Naive thymus-derived CD4-positive, alpha-beta T cell (primary cell): ENCODE data around the gene HOXA9. TPM values are rescaled to one million over a fixed set of nuclear protein-coding genes. Genes with fewer than 3 reads are reported as not detected.

Source experiments
- ATAC-seq: fragments of 150-1000 bp; cut with Tn5 transposase; 2 replicates; pipeline ENCODE4 v1.10.0; 2021; ENCODE audit warnings: mild to moderate bottlenecking, moderate library complexity
- CTCF ChIA-PET: fragments of 350-600 bp; sonication (Branson Sonifier 250); formaldehyde crosslinking; loops from one replicate; lab custom pipeline; 2021; ENCODE audit warnings: antibody characterized with exemption; lab: Charles Lee
- POLR2A ChIA-PET: fragments of 350-600 bp; sonication (Branson Sonifier 250); formaldehyde crosslinking; loops from one replicate; lab custom pipeline; 2021; ENCODE audit warnings: antibody characterized with exemption, inconsistent platforms; lab: Charles Lee
- DNase-seq, 9 donors: peaks; one replicate each; pipeline versions ENCODE4 v3.0.0 to v3.0.0-alpha.2; 2020 to 2022; ENCODE audit warnings: mixed read lengths in 1 of 9
- H3K27ac ChIP-seq: one replicate; pipeline ENCODE4 v1.7.0; 2013; ENCODE audit warnings: mild to moderate bottlenecking, low read depth, low read length, moderate library complexity
- H3K27me3 ChIP-seq, 2 donors: one replicate each; pipeline ENCODE4 v1.7.0; 2013; ENCODE audit warnings: low read length in 2 of 2, mild to moderate bottlenecking in 2 of 2, moderate library complexity in 2 of 2; ENCODE audit not compliant: control insufficient read depth in 2 of 2, insufficient read depth in 2 of 2
- H3K36me3 ChIP-seq, 3 experiments: 1 replicate in 2 of 3; 2 replicates in 1 of 3; pipeline ENCODE4 v1.7.0; 2013; ENCODE audit warnings: low read length in 3 of 3, mild to moderate bottlenecking in 3 of 3, moderate library complexity in 1 of 3; ENCODE audit not compliant: insufficient read depth in 3 of 3, control insufficient read depth in 2 of 3
- H3K4me1 ChIP-seq, 2 donors: one replicate each; pipeline ENCODE4 v1.7.0; 2013; ENCODE audit warnings: low read length in 2 of 2, mild to moderate bottlenecking in 2 of 2, moderate library complexity in 1 of 2; ENCODE audit not compliant: control insufficient read depth in 2 of 2, insufficient read depth in 2 of 2
- H3K4me3 ChIP-seq: 2 replicates; pipeline ENCODE4 v1.7.0; 2013; ENCODE audit warnings: mild to moderate bottlenecking, low read length
- H3K9me3 ChIP-seq, 3 experiments: 1 replicate in 2 of 3; 2 replicates in 1 of 3; pipeline ENCODE4 v1.7.0; 2013; ENCODE audit warnings: low read length in 3 of 3; ENCODE audit not compliant: control insufficient read depth in 2 of 3
- H3K27ac Mint-ChIP-seq, 9 donors: one replicate each; pipeline ENCODE4 v1.8.0; 2020 to 2022; ENCODE audit warnings: mixed read lengths in 9 of 9, mild to moderate bottlenecking in 8 of 9, moderate library complexity in 5 of 9, inconsistent platforms in 2 of 9
- H3K27me3 Mint-ChIP-seq, 5 donors: one replicate each; pipeline ENCODE4 v1.8.0; 2021 to 2022; ENCODE audit warnings: mixed read lengths in 5 of 5, mild to moderate bottlenecking in 1 of 5
- H3K36me3 Mint-ChIP-seq, 5 donors: one replicate each; pipeline ENCODE4 v1.8.0; 2020 to 2022; ENCODE audit warnings: mixed read lengths in 5 of 5, mild to moderate bottlenecking in 3 of 5, inconsistent platforms in 1 of 5
- H3K4me1 Mint-ChIP-seq, 7 donors: one replicate each; pipeline ENCODE4 v1.8.0; 2020 to 2022; ENCODE audit warnings: mixed read lengths in 7 of 7, mild to moderate bottlenecking in 3 of 7, inconsistent platforms in 1 of 7
- H3K4me3 Mint-ChIP-seq, 10 donors: one replicate each; pipeline ENCODE4 v1.8.0; 2020 to 2022; ENCODE audit warnings: mild to moderate bottlenecking in 10 of 10, mixed read lengths in 10 of 10, moderate library complexity in 6 of 10, inconsistent platforms in 2 of 10
- H3K9me3 Mint-ChIP-seq, 11 donors: one replicate each; pipeline ENCODE4 v1.8.0; 2020 to 2022; ENCODE audit warnings: mixed read lengths in 11 of 11, mild to moderate bottlenecking in 4 of 11, inconsistent platforms in 1 of 11, moderate library complexity in 1 of 11
- intact Hi-C, 2 donors: fragments of 100-400 bp; cut with micrococcal nuclease; formaldehyde crosslinking; loops; one replicate each; pipeline ENCODE4 v1.15.1; 2023
- polyA plus RNA-seq, 2 donors: library from polyadenylated mRNA; unstranded; fragments of 300-500 nt; fragmentation: Illumina TruSeq; gene quantifications; one replicate each; pipeline ENCODE4 v1.2.3, GENCODE V29; 2021
- total RNA-seq, 6 experiments: library from RNA in 5 of 6; stranded (reverse) in 5 of 6; gene quantifications; 1 replicate in 5 of 6; 2 replicates in 1 of 6; pipeline ENCODE4 v1.2.3 and lab custom pipeline; 2021 to 2026

The HOXA9 gene
- total and polyA plus RNA-seq, 7 experiments from 2014 or later, result 0.70 to 1.7 TPM; not detected in 5

DNA sequence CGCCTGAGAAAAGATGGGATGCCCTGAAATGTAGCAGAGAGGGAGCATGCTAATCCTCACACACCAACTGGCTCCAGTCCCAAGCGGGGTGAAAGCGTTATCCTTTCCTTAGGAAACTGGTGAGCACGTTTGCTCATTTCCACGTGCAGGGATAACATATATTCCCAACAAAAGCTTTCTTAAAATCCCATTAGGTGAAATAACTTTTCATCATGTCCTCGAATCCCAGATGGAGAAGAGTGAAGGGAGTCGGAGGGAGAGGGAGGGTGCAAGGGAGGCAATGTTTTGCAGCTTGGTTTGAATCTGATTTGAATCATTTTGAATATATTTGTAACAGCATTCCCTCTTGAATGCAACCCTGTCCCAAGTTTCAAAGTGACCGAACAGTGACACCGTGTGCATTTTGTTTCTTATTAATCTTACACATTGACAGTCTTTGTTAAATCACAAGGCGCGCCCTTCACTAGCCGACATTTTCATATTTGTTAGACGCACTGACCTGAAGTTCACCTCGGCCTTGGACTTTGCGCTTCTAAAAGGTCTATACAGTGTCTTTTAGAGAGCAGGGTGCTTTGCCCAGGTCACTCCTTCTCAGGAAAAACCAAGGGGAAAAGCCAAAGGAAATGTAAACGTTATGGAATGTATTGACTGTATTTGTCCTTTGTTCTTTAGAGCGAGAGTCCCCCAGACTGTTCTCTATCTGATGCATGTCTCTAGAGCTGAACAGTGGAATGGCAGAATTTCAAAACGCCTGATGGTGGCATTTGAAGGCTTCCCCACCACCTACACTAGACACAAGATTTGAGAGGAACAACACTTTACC, 31.7 kb downstream of the HOXA9 start:
- Histone ChIP-seq H3K9me3 (no peaks in the 10 kb centered on the region), H3K4me3 (no peak overlapping the region), H3K27ac (no peak overlapping the region), H3K4me1 (no peaks in the 10 kb centered on the region), H3K36me3 (no peaks in the 10 kb centered on the region), H3K27me3 (peaks cover 0 to 6% of the 10 kb centered on the region in 2 donors)
- H3K27me3 Mint-ChIP-seq, result peaks cover 53 to 73% (median 67%) of the 10 kb centered on the region in 5 donors
- H3K4me3 Mint-ChIP-seq, result peak overlapping the region in 1 of 10 donors; percentile 33
- H3K4me1 Mint-ChIP-seq, result peaks cover 0 to 18% (median 2%) of the 10 kb centered on the region in 7 donors
- ATAC-seq, result no peak
- H3K27ac Mint-ChIP-seq, result no peak overlapping the region
- intact Hi-C loops, result loop anchor here in 1 of 2 donors (5.0 kb wide), 1 partner anchor 36 kb away; the partner anchor contains the start of gene HOXA1
- no peaks in the 10 kb centered on the region for H3K9me3 Mint-ChIP-seq
- no peak for DNase-seq
- ChIA-PET CTCF (no interaction called here), POLR2A (no interaction called here)
- H3K36me3 Mint-ChIP-seq, result peaks cover 0 to 2% (median 0%) of the 10 kb centered on the region in 5 donors

DNA sequence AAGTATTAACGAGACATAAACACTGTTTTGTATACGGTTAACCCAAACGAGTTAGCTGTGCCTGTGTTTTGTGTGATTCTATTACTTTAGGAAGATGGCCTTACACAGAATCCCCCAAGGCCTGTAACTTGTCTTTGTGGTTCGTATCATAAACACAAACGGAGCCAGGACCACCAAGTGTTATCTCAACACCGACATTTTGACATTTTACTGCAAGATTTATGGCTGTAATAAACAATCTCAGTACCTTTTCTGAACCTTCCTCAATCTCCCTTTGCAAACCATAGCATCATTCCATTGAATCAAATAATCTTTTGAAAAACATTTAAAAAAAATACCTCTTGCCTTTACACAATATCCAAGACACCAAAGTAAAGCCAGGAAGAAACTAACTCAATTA, 32.4 kb downstream of the HOXA9 start:
- Histone ChIP-seq H3K4me3 (no peak overlapping the region), H3K4me1 (no peaks in the 10 kb centered on the region), H3K27me3 (peaks cover 0 to 6% of the 10 kb centered on the region in 2 donors), H3K36me3 (no peaks in the 10 kb centered on the region), H3K27ac (no peak overlapping the region), H3K9me3 (no peaks in the 10 kb centered on the region)
- CTCF ChIA-PET, result no interaction called here
- Mint-ChIP-seq H3K27ac (no peak overlapping the region), H3K27me3 (peaks cover 46 to 73% (median 62%) of the 10 kb centered on the region in 5 donors), H3K4me3 (no peak overlapping the region), H3K4me1 (peaks cover 0 to 18% (median 4%) of the 10 kb centered on the region in 7 donors), H3K9me3 (no peaks in the 10 kb centered on the region), H3K36me3 (peaks cover 0 to 2% (median 0%) of the 10 kb centered on the region in 5 donors)
- intact Hi-C loops, result loop anchor here in 1 of 2 donors (5.0 kb wide), 1 partner anchor 36 kb away; the partner anchor contains the start of gene HOXA1
- DNase-seq (no peak), ATAC-seq (no peak)
- POLR2A ChIA-PET, result no interaction called here

DNA sequence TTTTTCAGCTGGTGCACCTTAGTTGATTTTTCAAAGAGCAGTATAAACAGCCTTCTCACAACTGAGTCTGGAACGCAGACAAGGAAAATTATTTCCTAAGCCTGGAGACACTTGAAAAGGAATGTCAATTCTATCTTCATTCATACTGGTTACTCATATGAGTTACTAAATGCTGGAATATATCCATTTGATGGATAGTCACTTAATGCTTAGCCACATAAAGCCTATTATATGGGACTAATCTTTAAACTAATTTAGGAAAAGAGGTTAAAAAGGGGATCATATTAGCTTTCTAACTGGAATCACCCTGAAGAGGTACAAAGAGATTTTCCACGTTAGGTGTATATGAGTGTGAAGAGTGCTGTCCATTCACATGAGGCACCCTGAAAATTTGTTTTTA, 33.1 kb downstream of the HOXA9 start:
- Mint-ChIP-seq H3K27me3 (peaks cover 39 to 73% (median 62%) of the 10 kb centered on the region in 5 donors), H3K4me1 (peaks cover 0 to 18% (median 4%) of the 10 kb centered on the region in 7 donors), H3K4me3 (peak overlapping the region in 1 of 10 donors; percentile 72), H3K36me3 (peaks cover 0 to 2% (median 0%) of the 10 kb centered on the region in 5 donors), H3K9me3 (no peaks in the 10 kb centered on the region), H3K27ac (peak overlapping the region in 1 of 9 donors; percentile 73)
- CTCF ChIA-PET, result no interaction called here
- intact Hi-C loops, result loop anchor here in 1 of 2 donors (5.0 kb wide), 1 partner anchor 35 kb away; the partner anchor contains the start of gene HOXA1
- peaks cover 0 to 6% of the 10 kb centered on the region in 2 donors for H3K27me3 ChIP-seq
- no peaks in the 10 kb centered on the region for H3K36me3 ChIP-seq
- DNase-seq (no peak), ATAC-seq (no peak)
- no peak overlapping the region for H3K4me3 ChIP-seq
- no peaks in the 10 kb centered on the region for H3K4me1 ChIP-seq
- H3K9me3 ChIP-seq, result no peaks in the 10 kb centered on the region
- H3K27ac ChIP-seq, result no peak overlapping the region
- POLR2A ChIA-PET, result no interaction called here

DNA sequence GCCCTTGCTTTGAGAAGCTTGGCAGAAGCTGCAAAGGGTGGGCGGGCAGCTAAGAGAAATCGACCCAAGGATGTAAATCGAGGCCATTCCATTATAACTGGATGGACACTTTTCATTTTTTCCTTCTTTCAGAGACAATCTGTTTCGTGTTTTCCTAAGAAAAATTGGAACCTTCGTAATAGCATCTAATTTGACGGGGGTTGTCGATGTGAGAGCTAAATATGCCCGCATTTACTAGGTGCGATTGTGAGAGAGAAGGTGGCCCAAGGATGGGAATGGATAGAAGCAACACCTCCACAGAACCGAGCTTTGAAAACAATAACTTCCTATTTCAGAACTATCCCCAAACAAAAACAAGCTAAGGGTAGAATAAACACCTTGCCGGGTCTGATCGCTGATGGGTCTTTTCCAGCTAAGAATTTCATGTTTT, 33.9 kb downstream of the HOXA9 start:
- no peaks in the 10 kb centered on the region for H3K9me3 ChIP-seq
- Mint-ChIP-seq H3K4me3 (peak overlapping the region; percentile 28 to 88 (median 68)), H3K27ac (peak overlapping the region in 5 of 9 donors; percentile 29 to 73 (median 51)), H3K4me1 (peaks cover 0 to 18% (median 4%) of the 10 kb centered on the region in 7 donors), H3K9me3 (no peaks in the 10 kb centered on the region), H3K27me3 (peaks cover 34 to 72% (median 61%) of the 10 kb centered on the region in 5 donors), H3K36me3 (peaks cover 0 to 2% (median 0%) of the 10 kb centered on the region in 5 donors)
- H3K4me1 ChIP-seq, result no peaks in the 10 kb centered on the region
- peak overlapping the region; percentile 72 for H3K4me3 ChIP-seq
- peaks cover 0 to 6% of the 10 kb centered on the region in 2 donors for H3K27me3 ChIP-seq
- CTCF ChIA-PET, result no interaction called here
- H3K27ac ChIP-seq, result peak overlapping the region; percentile 63
- DNase-seq (no peak), ATAC-seq (no peak)
- no peaks in the 10 kb centered on the region for H3K36me3 ChIP-seq
- intact Hi-C loops, result loop anchor here (2.0 to 5.0 kb wide), 2 partner anchors 34 to 35 kb away; partner anchors contain the start of gene HOXA1 (in 1 of the 2)
- POLR2A ChIA-PET, result no interaction called here

DNA sequence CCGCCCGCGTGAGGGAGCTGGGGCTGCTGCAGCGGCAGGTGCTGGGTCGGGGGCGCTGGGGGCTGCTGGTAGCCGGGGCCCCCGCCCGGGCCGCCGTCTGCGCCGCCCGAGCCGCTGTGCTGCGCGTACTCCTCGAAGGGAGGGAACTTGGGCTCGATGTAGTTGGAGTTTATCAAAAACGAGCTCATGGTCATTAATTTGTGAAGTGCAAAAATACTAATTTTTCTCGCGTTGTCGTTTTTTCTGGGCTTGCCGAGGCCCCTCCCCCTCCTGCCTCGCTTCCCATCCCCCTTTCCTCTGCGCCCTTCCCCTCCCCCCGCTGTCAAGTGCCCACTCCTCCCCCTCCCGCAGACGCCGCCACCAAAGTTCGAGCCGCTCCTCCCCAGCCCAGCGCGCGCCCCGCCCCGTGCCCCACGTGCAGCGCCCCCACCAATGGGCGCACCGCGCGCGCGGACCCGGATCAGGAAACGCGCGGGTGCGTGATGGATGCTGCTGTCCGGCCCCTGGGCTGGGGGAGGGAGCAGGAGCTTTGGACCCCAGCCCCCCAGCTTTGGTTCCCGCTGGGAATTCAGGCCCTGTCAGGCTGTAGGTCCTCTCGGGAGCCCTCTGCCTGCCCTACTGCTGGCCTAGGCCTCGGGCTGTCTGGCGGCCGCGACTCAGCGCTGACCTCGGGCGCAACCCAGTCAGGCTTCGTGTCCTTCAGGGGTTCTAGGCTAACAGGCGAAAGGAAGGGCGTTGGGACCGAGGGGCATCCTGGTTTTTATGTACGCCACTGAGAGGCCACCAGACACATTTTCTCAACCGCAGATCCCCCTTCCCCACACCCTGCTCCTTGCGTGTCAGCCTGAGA, 34.6 kb downstream of the HOXA9 start, which contains the start of gene HOXA4:
TSS of gene HOXA4 (minus strand) at position 218 of the 850 bp plus-strand sequence. CDS start at position 194, 24 bp downstream.
- Histone ChIP-seq H3K4me3 (peak within 1 kb of the TSS; percentile 72), H3K4me1 (no peaks in the 10 kb centered on the region), H3K27ac (peak within 1 kb of the TSS; percentile 63), H3K27me3 (peaks cover 0 to 3% of the 10 kb centered on the region in 2 donors), H3K36me3 (no peaks in the 10 kb centered on the region), H3K9me3 (no peaks in the 10 kb centered on the region)
- H3K4me1 Mint-ChIP-seq, result peaks cover 0 to 18% (median 2%) of the 10 kb centered on the region in 7 donors
- peak within 1 kb of the TSS; percentile 44 to 88 (median 68) for H3K4me3 Mint-ChIP-seq
- intact Hi-C loops, result loop anchor here (2.0 to 5.0 kb wide), 2 partner anchors 33 to 34 kb away; partner anchors contain the start of gene HOXA1 (in 1 of the 2)
- CTCF ChIA-PET, result no interaction called here
- ATAC-seq (peak; percentile 96), DNase-seq (peak; percentile 52 to 90 (median 78))
- peak within 1 kb of the TSS in 5 of 9 donors; percentile 29 to 84 (median 73) for H3K27ac Mint-ChIP-seq
- H3K9me3 Mint-ChIP-seq, result no peaks in the 10 kb centered on the region
- peaks cover 32 to 72% (median 58%) of the 10 kb centered on the region in 5 donors for H3K27me3 Mint-ChIP-seq
- POLR2A ChIA-PET, result interaction anchor here (0.7 kb wide), 1 partner anchor 38 kb away, joined by 4 read pairs; no protein-coding TSS in a partner anchor
- peaks cover 0 to 2% (median 0%) of the 10 kb centered on the region in 5 donors for H3K36me3 Mint-ChIP-seq
